ENCODE measurements around the gene SCNN1A.

- TF ChIP-seq CTCF (conservative IDR thresholded peaks at IDR 0.05; ENCODE audit: low read depth, low read length) (no peak), EZH2 (IDR thresholded peaks at IDR 0.05; ENCODE audit: low read length, unreplicated experiment) (no peak), EZH2phosphoT487 (IDR thresholded peaks at IDR 0.05; ENCODE audit: borderline replicate concordance, low read length) (no peak)
These were observed 7.6 kb upstream of the SCNN1A start for GRCh38 chr12:6382982-6383381.

Measured in PC-3 (cell line).